SK-N-MC (cell line): Measurements from ENCODE around the gene RFC1.
"Not testable (repeated sequence)": the region's sequence is repeated elsewhere in the genome, so short reads cannot be mapped to it uniquely, and the experiment has no call there.

ENCODE experiments used
- DNase-seq: peaks from one replicate; pipeline ENCODE4 v3.0.0-alpha.2; 2011; ENCODE audit warnings: low read depth, low spot score
- H3K27ac ChIP-seq: fragments of 200-600 bp; sonication (generic); 2 replicates; pipeline ENCODE4 v1.5.1; 2016; ENCODE audit warnings: mixed run types
- H3K36me3 ChIP-seq: fragments of 200-600 bp; sonication (generic); 2 replicates; pipeline ENCODE4 v1.6.1; 2017; ENCODE audit warnings: antibody characterized with exemption, low read length, mixed read lengths; ENCODE audit not compliant: insufficient read depth
- H3K4me3 ChIP-seq: fragments of 200-600 bp; sonication (generic); 2 replicates; pipeline ENCODE4 v1.5.1; 2016
- H3K9ac ChIP-seq: fragments of 200-600 bp; sonication (generic); 2 replicates; pipeline ENCODE4 v1.8.0; 2017; ENCODE audit warnings: mixed run types, mixed read lengths; ENCODE audit not compliant: insufficient read length
- H3K9me3 ChIP-seq: fragments of 200-600 bp; sonication (generic); 2 replicates; pipeline ENCODE4 v1.6.1; 2017; ENCODE audit warnings: low read depth, mild to moderate bottlenecking, antibody characterized with exemption, low read length, moderate library complexity, mixed read lengths
- EZH2 ChIP-seq: fragments of 200-600 bp; sonication (generic); IDR thresholded peaks from one replicate; pipeline ENCODE4 v1.6.1; 2017; ENCODE audit warnings: antibody characterized with exemption
- FOXP2 ChIP-seq: optimal IDR thresholded peaks from 2 replicates; pipeline ENCODE3; 2011; ENCODE audit warnings: mild to moderate bottlenecking, moderate library complexity; ENCODE audit not compliant: insufficient read depth; ENCODE audit errors: extremely low read length, control extremely low read depth
- POLR2AphosphoS5 ChIP-seq: IDR thresholded peaks from 2 replicates; pipeline ENCODE4 v1.6.1; 2012; ENCODE audit warnings: mild to moderate bottlenecking, low read depth, low read length, borderline replicate concordance

Gene RFC1

GRCh38 chr4:39302901-39303300 is 63.3 kb downstream of the RFC1 start:
- Histone ChIP-seq H3K4me3 (no peak overlapping the region), H3K27ac (no peak overlapping the region), H3K36me3 (peaks cover 76% of the 10 kb centered on the region), H3K9me3 (no peaks in the 10 kb centered on the region), H3K9ac (no peak overlapping the region)
- DNase-seq = no peak
- TF ChIP-seq EZH2 (no peak), FOXP2 (no peak), POLR2AphosphoS5 (no peak)

DNA sequence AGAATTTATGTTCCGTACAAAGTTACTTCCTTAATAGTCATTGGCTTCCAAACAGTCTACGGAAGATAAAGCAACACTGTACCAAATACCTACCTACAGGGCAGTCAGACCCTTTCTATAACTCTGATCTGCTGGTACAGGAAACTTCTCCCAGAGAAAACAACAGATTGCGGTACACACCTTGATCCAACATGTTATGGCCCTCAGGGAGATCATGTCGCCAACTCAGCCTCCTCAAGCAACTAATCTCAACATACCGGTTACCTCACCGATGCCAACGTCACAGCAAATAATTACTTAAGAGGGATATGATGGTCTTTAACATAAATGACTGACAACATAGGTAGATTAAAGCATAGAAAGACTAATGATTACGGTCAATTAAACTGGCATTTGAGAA is 70.4 kb downstream of the RFC1 start:
- no peak overlapping the region for H3K27ac ChIP-seq
- peaks cover 73% of the 10 kb centered on the region for H3K36me3 ChIP-seq

DNA sequence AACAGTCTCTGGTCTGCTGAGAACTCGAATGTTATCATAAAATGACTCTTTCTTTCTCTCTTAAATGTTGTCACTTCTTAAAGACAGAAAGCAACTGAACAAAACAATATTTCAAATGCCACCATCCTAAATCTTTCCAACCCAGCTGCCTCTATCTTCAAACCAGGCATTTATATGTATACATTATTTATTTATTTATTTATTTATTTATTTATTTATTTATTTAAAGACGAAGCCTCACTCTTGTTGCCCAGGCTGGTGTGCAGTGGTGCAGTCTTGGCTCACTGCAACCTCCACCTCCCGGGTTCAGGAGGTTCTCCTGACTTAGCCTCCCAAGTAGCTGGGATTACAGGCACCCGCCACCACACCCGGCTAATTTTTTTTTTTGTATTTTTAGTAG is 73.7 kb downstream of the RFC1 start:
- H3K9me3 ChIP-seq, DNase-seq, H3K27ac ChIP-seq, H3K4me3 ChIP-seq, H3K9ac ChIP-seq: not testable (repeated sequence)
- peaks cover 76% of the 10 kb centered on the region for H3K36me3 ChIP-seq

More for the DNA sequence above, 70.4 kb downstream of the RFC1 start:
- Histone ChIP-seq H3K9ac (no peak overlapping the region), H3K9me3 (no peaks in the 10 kb centered on the region), H3K4me3 (no peak overlapping the region)
- TF ChIP-seq POLR2AphosphoS5 = no peak
- no peak for TF ChIP-seq EZH2
- no peak for TF ChIP-seq FOXP2
- no peak for DNase-seq

DNA sequence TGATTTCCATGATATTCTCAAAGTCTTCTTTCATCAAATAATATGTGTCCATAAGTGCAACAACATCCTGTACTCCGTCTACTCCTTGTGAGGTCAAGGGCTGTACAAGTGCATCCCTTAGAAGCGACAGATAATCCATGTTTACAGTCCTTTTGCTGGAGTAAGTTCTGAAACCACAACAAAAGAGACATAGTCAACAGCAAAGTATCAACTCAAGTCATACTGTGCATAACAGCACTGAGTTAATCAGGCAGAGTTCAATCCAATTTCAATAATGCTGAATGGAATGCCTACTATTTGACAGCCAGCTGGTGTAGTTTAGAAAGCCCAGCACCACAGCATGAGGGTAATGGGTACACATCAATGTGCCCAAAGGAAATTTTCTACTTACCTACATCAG is 74.5 kb downstream of the RFC1 start:
- H3K9ac ChIP-seq = no peak overlapping the region
- H3K9me3 ChIP-seq = no peaks in the 10 kb centered on the region
- H3K36me3 ChIP-seq = peaks cover 83% of the 10 kb centered on the region
- H3K27ac ChIP-seq = no peak overlapping the region
- no peak overlapping the region for H3K4me3 ChIP-seq
- TF ChIP-seq FOXP2 (no peak), EZH2 (no peak), POLR2AphosphoS5 (no peak)
- DNase-seq = no peak

- Histone ChIP-seq H3K9ac (no peak overlapping the region), H3K9me3 (no peaks in the 10 kb centered on the region), H3K4me3 (no peak overlapping the region), H3K27ac (no peak overlapping the region), H3K36me3 (peaks cover 89% of the 10 kb centered on the region)
- TF ChIP-seq FOXP2 (no peak), POLR2AphosphoS5 (no peak), EZH2 (no peak)
- no peak for DNase-seq
Observed at GRCh38 chr4:39287223-39287622, 78.9 kb downstream of the RFC1 start.

DNA sequence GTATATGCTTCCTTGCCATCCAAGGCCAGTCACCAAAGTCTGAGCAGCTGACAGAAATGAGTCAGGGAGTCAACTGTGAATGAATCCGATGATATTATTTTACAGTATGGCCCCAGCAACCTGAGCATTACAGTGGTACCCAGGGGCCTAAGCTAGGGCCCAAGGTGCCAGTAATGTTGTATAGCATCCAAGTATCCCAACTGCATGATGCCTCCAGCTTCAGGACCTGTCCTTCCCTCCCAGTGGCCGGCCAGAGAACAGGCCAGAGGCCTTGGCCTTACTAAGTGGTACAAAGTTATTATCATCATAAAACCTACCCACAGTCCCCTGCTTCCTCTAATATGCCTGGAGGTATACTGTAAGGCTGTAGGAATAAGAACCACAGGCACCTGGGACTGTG is 79.9 kb downstream of the RFC1 start:
- Histone ChIP-seq H3K4me3 (no peak overlapping the region), H3K9ac (no peak overlapping the region), H3K27ac (no peak overlapping the region; the same call in 1 of the 2 replicates), H3K9me3 (no peaks in the 10 kb centered on the region), H3K36me3 (peaks cover 84% of the 10 kb centered on the region)
- TF ChIP-seq POLR2AphosphoS5 = no peak
- no peak for TF ChIP-seq EZH2
- TF ChIP-seq FOXP2 = no peak
- DNase-seq = no peak

DNA sequence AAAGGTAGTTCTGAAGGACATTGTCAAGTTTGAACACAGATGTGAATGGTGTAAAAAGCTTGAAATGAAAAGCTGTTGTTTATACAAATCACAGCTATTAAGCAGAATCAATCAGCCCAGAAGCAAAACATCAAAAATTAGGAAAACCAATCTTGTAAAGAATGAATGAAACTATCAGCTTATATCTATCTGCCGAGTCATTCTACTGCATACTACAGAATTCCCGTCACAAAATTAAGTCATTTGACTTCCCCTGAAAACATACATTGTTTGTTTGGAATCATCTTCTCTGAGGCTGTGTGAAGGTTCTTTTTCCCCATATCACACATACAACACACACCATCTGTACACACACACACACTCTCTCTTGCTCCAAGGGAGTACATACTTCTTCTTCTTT is 80.3 kb downstream of the RFC1 start:
- TF ChIP-seq EZH2 (no peak), POLR2AphosphoS5 (no peak), FOXP2 (no peak)
- Histone ChIP-seq H3K36me3 (peaks cover 80% of the 10 kb centered on the region), H3K9ac (no peak overlapping the region), H3K4me3 (no peak overlapping the region), H3K9me3 (no peaks in the 10 kb centered on the region), H3K27ac (peak overlapping the region; percentile 54)
- no peak for DNase-seq

DNA sequence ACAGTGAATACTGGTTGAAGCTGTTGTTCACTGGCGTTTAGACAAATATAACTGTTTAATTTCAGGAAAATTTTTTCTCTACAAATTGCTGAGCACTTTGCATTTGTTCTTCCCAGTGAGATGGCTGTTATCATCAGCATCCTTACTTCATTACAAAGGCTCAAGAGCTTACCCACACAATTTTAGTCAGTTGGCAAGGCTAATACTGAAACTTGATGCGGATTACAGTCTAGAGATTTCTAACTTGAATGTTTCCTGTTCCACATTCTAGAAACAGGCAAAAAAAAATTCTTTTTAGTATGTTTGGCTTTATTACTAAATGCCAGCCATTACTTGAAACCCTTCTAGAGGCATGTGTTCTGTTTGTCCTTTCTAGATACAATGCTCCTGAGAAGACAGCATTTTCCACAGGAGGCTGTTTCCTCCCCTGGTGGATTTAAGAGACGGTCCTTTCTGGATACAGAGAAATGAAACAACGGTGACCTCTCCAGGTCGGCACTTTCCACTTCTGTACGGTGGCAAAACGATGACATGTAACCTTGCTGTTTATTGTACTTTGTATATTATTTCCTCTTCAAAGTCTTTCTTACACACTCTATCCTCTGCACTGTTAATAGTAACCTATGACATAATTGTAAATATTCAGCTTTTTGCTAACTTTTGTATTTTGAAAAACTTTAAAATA is 80.9 kb downstream of the RFC1 start:
- TF ChIP-seq EZH2 (no peak), FOXP2 (no peak), POLR2AphosphoS5 (no peak)
- no peaks in the 10 kb centered on the region for H3K9me3 ChIP-seq
- H3K4me3 ChIP-seq = no peak overlapping the region
- H3K27ac ChIP-seq = peak overlapping the region; percentile 54
- H3K9ac ChIP-seq = no peak overlapping the region
- H3K36me3 ChIP-seq = peaks cover 74% of the 10 kb centered on the region
- no peak for DNase-seq

DNA sequence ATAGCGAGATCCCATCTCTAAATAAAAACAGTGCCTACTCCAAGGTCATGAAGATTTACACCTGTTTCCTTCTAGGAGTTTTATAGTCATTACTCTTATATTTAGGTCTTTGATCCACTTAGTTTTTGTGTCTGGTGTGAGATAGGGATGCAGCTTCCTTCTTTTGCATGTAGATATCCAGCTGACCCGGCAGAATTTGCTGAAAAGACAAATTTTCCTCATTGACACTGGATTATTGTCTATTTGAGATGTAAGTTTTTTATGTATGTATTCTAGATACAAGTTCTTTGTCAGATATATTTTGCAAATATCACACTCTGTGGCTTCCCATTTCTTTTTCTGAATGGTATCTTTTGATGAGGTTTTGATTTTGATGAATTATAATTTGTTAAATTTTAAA is 85.4 kb downstream of the RFC1 start:
- no peak for TF ChIP-seq POLR2AphosphoS5
- TF ChIP-seq FOXP2 = no peak
- TF ChIP-seq EZH2 = no peak
- Histone ChIP-seq H3K9me3 (no peaks in the 10 kb centered on the region), H3K36me3 (peaks cover 38% of the 10 kb centered on the region), H3K4me3 (no peak overlapping the region), H3K9ac (no peak overlapping the region), H3K27ac (no peak overlapping the region)
- DNase-seq = no peak

DNA sequence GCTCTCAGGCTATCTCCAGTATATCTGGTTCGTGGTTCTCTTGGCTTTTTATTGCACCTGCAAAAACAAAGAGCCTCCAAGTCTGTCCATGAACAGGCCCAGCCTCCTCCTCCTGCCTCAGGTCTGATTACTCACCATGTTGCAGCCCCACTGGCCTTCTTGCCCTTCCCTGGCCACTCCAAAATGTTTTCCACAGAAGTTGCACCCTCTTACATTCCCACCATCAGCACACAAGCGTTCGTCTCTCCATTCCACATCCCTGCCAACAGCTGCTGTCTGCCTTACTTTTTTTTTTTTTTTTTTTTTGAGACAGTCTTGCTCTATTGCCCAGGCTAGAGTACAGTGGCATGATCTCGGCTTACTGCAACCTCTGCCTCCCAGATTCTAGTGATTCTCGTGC is 86.7 kb downstream of the RFC1 start:
- Histone ChIP-seq H3K27ac (no peak overlapping the region), H3K9me3 (no peaks in the 10 kb centered on the region), H3K4me3 (no peak overlapping the region), H3K9ac (no peak overlapping the region), H3K36me3 (peaks cover 29% of the 10 kb centered on the region)
- TF ChIP-seq FOXP2 = no peak
- no peak for TF ChIP-seq EZH2
- no peak for TF ChIP-seq POLR2AphosphoS5
- no peak for DNase-seq
